Heart left ventricle (tissue), 16 donors: ENCODE measurements around the gene FGF2. TPM values are rescaled to one million over a fixed set of nuclear protein-coding genes. Genes with fewer than 3 reads are reported as not detected.

Source experiments
- ATAC-seq, 4 donors: fragments of 200-7000 bp; cut with Tn5 transposase; one replicate each; pipeline ENCODE4 v1.9.1; 2020 to 2022; ENCODE audit warnings: moderate library complexity in 4 of 4, mild to moderate bottlenecking in 3 of 4, moderate number of reproducible peaks in 1 of 4
- DNase-seq, 5 donors: peaks; one replicate each; pipeline ENCODE4 v3.0.0-alpha.2; 2020
- H3K27ac ChIP-seq, 12 donors: fragments of 200-600 bp; sonication (generic) in 4 of 12; one replicate each; pipeline versions ENCODE4 v1.5.0 to v1.8.0; 2016 to 2022; ENCODE audit warnings: mild to moderate bottlenecking in 2 of 12
- H3K27me3 ChIP-seq, 9 donors: fragments of 200-600 bp; sonication (generic) in 2 of 9; one replicate each; pipeline versions ENCODE4 v1.5.1 to v1.8.0; 2016 to 2022; ENCODE audit warnings: mild to moderate bottlenecking in 3 of 9
- H3K36me3 ChIP-seq, 9 donors: fragments of 200-600 bp; sonication (generic) in 2 of 9; one replicate each; pipeline versions ENCODE4 v1.5.0 to v1.8.0; 2018 to 2022; ENCODE audit warnings: mild to moderate bottlenecking in 2 of 9
- H3K4me1 ChIP-seq, 12 donors: fragments of 200-600 bp; sonication (generic) in 4 of 12; one replicate each; pipeline versions ENCODE4 v1.5.0 to v1.8.0; 2016 to 2022; ENCODE audit warnings: mild to moderate bottlenecking in 3 of 12
- H3K4me3 ChIP-seq, 12 donors: fragments of 200-600 bp; sonication (generic) in 4 of 12; one replicate each; pipeline versions ENCODE4 v1.5.0 to v1.8.0; 2017 to 2022; ENCODE audit warnings: mild to moderate bottlenecking in 9 of 12, moderate library complexity in 4 of 12
- H3K9me3 ChIP-seq, 12 donors: fragments of 200-600 bp; sonication (generic) in 4 of 12; one replicate each; pipeline versions ENCODE4 v1.5.0 to v1.8.0; 2016 to 2022; ENCODE audit warnings: mild to moderate bottlenecking in 1 of 12
- POLR2A ChIP-seq, 2 donors: fragments of 450-650 bp; IDR thresholded peaks; one replicate each; pipeline ENCODE4 v1.6.1; 2017; ENCODE audit warnings: antibody characterized with exemption in 2 of 2, mild to moderate bottlenecking in 2 of 2, moderate library complexity in 2 of 2
- WGBS, 4 donors: extraction: QIAGEN DNeasy Blood & Tissue Kit in 2 of 4; methylation state at CpG; one replicate each; pipeline versions ENCODE4 v1.1.5 to v1.1.7; 2013 to 2018; 5-methylcytosine and 5-hydroxymethylcytosine counted together
- intact Hi-C, 10 donors: fragments of 100-400 bp; cut with DNase I; formaldehyde crosslinking; loops; one replicate each; pipeline versions ENCODE4 v1.11.1 to v1.14.2; 2022
- polyA plus RNA-seq, 2 donors: library from polyadenylated mRNA; stranded (reverse); fragments of 200-250 nt; gene quantifications; one replicate each; pipeline ENCODE4 v1.2.3, GENCODE V29; 2013
- total RNA-seq, 9 donors: library from RNA; depleted of rRNA in 2 of 9; stranded (reverse); fragments of >200 nt in 2 of 9; fragmentation: NEBNext Ultra II Directional in 3 of 9; extraction: Animal tissue kit (Norgen Biotek cat#: 25700) in 3 of 9; gene quantifications; one replicate each; pipeline versions ENCODE4 v1.1.0 to v1.2.4, GENCODE V29; 2016 to 2023
- TF ChIP-seq, protein P1 (sequence below), 12 donors: fragments of 200-600 bp; sonication (generic) in 4 of 12; IDR thresholded peaks; one replicate each; pipeline versions ENCODE4 v1.5.0 to v1.8.0; 2018 to 2022; ENCODE audit warnings: antibody characterized with exemption in 12 of 12, mild to moderate bottlenecking in 5 of 12
- donor health status: ischemic (EF 13 %, LVEDD 7.1; RV severe dilation, severe dysfunction).
- donor health status: healthy with polysubstance abuse.
- donor health status: DM: no; HTN: yes; CAD: no.
- donor health status: DM: no; HTN: no; CAD: no.
- donor health status: ischemic (EF 25% LVEDD 6.9; RV normal size, moderate dysfunction).
- donor health status: ischemic (EF 25% LVEDD 5.7; RV mildly dilated, moderate dysfunction).
- donor health status: healthy.
- donor health status: DM: yes; HTN: yes; CAD: no.
- donor health status: ischemic (EF 35%, LVEDD 5.7; RV mildly dilated, moderate dysfunction).
- donor health status: nonischemic (EF 11% LVEDD 7.7; RV severe dilation, severe dysfunction).
- donor health status: DM: yes; HTN: yes; CAD: no.
- donor health status: PGD.
- donor health status: ischemic (EF 29% LVEDD 5.4; RV normal size, mild dysfunction).
- donor health status: nonischemic (EF 23%, LVEDD 6.1; RV moderate dilation, normal function).

FGF2 gene
- total and polyA plus RNA-seq, 11 donors = 2.2 to 14.4 (median 5.9) TPM

DNA sequence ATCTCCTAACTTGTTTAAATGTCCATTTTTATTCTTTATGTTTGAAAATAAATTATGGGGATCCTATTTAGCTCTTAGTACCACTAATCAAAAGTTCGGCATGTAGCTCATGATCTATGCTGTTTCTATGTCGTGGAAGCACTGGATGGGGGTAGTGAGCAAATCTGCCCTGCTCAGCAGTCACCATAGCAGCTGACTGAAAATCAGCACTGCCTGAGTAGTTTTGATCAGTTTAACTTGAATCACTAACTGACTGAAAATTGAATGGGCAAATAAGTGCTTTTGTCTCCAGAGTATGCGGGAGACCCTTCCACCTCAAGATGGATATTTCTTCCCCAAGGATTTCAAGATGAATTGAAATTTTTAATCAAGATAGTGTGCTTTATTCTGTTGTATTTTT, 68.2 kb downstream of the FGF2 start:
- Histone ChIP-seq H3K27me3 (no peaks in the 10 kb centered on the region), H3K36me3 (peaks cover 0 to 51% (median 6%) of the 10 kb centered on the region in 9 donors), H3K9me3 (no peaks in the 10 kb centered on the region), H3K27ac (no peak overlapping the region), H3K4me1 (peaks cover 0 to 13% (median 3%) of the 10 kb centered on the region in 12 donors), H3K4me3 (no peak overlapping the region)
- ATAC-seq (no peak), DNase-seq (no peak)
- TF ChIP-seq POLR2A (IDR thresholded peaks at IDR 0.05) = no peak
- TF ChIP-seq, protein P1, sequence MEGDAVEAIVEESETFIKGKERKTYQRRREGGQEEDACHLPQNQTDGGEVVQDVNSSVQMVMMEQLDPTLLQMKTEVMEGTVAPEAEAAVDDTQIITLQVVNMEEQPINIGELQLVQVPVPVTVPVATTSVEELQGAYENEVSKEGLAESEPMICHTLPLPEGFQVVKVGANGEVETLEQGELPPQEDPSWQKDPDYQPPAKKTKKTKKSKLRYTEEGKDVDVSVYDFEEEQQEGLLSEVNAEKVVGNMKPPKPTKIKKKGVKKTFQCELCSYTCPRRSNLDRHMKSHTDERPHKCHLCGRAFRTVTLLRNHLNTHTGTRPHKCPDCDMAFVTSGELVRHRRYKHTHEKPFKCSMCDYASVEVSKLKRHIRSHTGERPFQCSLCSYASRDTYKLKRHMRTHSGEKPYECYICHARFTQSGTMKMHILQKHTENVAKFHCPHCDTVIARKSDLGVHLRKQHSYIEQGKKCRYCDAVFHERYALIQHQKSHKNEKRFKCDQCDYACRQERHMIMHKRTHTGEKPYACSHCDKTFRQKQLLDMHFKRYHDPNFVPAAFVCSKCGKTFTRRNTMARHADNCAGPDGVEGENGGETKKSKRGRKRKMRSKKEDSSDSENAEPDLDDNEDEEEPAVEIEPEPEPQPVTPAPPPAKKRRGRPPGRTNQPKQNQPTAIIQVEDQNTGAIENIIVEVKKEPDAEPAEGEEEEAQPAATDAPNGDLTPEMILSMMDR (IDR thresholded peaks at IDR 0.05) = no peak
- intact Hi-C loops = loop anchor here in 3 of 10 donors (5.0 to 10.0 kb wide), 3 partner anchors 60 to 70 kb away; partner anchors contain the start of gene FGF2 (in 2 of the 3)
- WGBS, 4 donors = 89 to 93% (median 92%) methylated on average over 3 of the region's 3 CpGs

DNA sequence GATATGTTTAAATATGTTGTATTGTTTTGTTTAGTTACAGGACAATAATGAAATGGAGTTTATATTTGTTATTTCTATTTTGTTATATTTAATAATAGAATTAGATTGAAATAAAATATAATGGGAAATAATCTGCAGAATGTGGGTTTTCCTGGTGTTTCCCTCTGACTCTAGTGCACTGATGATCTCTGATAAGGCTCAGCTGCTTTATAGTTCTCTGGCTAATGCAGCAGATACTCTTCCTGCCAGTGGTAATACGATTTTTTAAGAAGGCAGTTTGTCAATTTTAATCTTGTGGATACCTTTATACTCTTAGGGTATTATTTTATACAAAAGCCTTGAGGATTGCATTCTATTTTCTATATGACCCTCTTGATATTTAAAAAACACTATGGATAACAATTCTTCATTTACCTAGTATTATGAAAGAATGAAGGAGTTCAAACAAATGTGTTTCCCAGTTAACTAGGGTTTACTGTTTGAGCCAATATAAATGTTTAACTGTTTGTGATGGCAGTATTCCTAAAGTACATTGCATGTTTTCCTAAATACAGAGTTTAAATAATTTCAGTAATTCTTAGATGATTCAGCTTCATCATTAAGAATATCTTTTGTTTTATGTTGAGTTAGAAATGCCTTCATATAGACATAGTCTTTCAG, 68.8 kb downstream of the FGF2 start:
- Histone ChIP-seq H3K27ac (no peak overlapping the region), H3K4me3 (no peak overlapping the region), H3K36me3 (peaks cover 0 to 51% (median 6%) of the 10 kb centered on the region in 9 donors), H3K9me3 (no peaks in the 10 kb centered on the region), H3K27me3 (no peaks in the 10 kb centered on the region), H3K4me1 (peaks cover 0 to 7% (median under 1%) of the 10 kb centered on the region in 12 donors)
- intact Hi-C loops = loop anchor here in 3 of 10 donors (5.0 to 10.0 kb wide), 3 partner anchors 61 to 71 kb away; partner anchors contain the start of gene FGF2 (in 2 of the 3)
- WGBS, 4 donors = 43 to 74% (median 55%) methylated on average over 1 of the region's 1 CpG
- DNase-seq (no peak), ATAC-seq (no peak)
- TF ChIP-seq POLR2A (IDR thresholded peaks at IDR 0.05) = no peak
- TF ChIP-seq, protein P1 (IDR thresholded peaks at IDR 0.05) = no peak

DNA sequence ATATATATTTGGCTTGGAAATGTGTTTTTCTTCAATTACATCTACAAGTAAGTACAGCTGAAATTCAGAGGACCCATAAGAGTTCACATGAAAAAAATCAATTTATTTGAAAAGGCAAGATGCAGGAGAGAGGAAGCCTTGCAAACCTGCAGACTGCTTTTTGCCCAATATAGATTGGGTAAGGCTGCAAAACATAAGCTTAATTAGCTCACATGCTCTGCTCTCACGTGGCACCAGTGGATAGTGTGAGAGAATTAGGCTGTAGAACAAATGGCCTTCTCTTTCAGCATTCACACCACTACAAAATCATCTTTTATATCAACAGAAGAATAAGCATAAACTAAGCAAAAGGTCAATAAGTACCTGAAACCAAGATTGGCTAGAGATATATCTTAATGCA, 69.6 kb downstream of the FGF2 start:
- no peak for TF ChIP-seq POLR2A (IDR thresholded peaks at IDR 0.05)
- TF ChIP-seq, protein P1 (IDR thresholded peaks at IDR 0.05) = no peak
- Histone ChIP-seq H3K4me3 (no peak overlapping the region), H3K27ac (no peak overlapping the region), H3K27me3 (no peaks in the 10 kb centered on the region), H3K4me1 (peaks cover 0 to 6% (median 0%) of the 10 kb centered on the region in 12 donors), H3K36me3 (peaks cover 0 to 51% (median 6%) of the 10 kb centered on the region in 9 donors), H3K9me3 (no peaks in the 10 kb centered on the region)
- intact Hi-C loops = loop anchor here in 3 of 10 donors (5.0 to 10.0 kb wide), 3 partner anchors 61 to 71 kb away; partner anchors contain the start of gene FGF2 (in 2 of the 3)
- DNase-seq (no peak), ATAC-seq (no peak)
- 79 to 88% (median 84%) methylated on average over 1 of the region's 1 CpG for WGBS, 4 donors

DNA sequence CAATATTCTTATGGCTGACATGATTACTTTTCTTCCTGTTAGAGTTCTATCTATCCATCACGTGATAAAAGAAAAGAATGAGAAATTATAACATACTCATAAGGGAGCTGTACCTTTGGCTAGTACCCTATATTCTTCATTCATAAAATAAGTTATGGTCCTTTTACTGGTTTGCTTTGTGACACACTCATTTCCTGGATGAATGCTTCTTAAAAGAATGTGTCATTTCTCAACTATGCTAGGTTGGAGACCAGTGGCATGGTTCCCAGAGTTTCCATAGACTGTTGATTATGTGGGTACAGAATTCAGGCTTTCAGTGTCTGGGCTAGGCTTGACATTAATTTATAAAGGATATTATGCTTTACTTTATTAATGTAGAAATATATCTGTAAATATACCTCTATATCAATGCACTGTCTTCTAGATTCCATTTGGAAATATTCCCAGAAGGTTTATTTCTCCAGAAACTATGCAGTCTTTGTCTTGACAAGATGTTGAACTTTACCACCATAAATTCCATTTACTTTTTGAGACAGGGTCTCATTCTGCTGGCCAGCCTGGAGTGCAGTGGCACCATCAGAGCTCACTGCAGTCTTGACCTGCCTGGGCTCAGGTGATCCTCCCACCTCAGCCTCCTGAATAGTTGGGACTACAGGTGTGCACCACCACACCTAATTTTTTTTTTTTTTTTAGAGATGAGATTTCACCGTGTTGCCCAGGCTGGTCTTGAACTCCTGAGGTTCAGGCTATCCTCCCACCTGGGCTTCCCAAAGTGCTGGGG, 71.9 kb downstream of the FGF2 start:
- no peaks in the 10 kb centered on the region for H3K9me3 ChIP-seq
- H3K27me3 ChIP-seq = no peaks in the 10 kb centered on the region
- 86 to 94% (median 92%) methylated on average over 2 of the region's 2 CpGs for WGBS, 4 donors
- intact Hi-C loops = loop anchor here in 3 of 10 donors (5.0 to 10.0 kb wide), 3 partner anchors 64 to 74 kb away; partner anchors contain the start of gene FGF2 (in 2 of the 3)
- TF ChIP-seq, protein P1 (IDR thresholded peaks at IDR 0.05) = no peak
- no peak for TF ChIP-seq POLR2A (IDR thresholded peaks at IDR 0.05)
- H3K27ac ChIP-seq = no peak overlapping the region
- H3K36me3 ChIP-seq = peaks cover 0 to 30% (median 6%) of the 10 kb centered on the region in 9 donors
- H3K4me3 ChIP-seq = no peak overlapping the region
- H3K4me1 ChIP-seq = peaks cover 0 to 6% (median 0%) of the 10 kb centered on the region in 12 donors
- DNase-seq (no peak), ATAC-seq (peak in 1 of 4 donors; percentile 64)
